ENCODE results near the gene SCAI.
A peak's percentile ranks its signal among the peaks of the same experiment; 100 is the strongest.

The SCAI gene

DNA sequence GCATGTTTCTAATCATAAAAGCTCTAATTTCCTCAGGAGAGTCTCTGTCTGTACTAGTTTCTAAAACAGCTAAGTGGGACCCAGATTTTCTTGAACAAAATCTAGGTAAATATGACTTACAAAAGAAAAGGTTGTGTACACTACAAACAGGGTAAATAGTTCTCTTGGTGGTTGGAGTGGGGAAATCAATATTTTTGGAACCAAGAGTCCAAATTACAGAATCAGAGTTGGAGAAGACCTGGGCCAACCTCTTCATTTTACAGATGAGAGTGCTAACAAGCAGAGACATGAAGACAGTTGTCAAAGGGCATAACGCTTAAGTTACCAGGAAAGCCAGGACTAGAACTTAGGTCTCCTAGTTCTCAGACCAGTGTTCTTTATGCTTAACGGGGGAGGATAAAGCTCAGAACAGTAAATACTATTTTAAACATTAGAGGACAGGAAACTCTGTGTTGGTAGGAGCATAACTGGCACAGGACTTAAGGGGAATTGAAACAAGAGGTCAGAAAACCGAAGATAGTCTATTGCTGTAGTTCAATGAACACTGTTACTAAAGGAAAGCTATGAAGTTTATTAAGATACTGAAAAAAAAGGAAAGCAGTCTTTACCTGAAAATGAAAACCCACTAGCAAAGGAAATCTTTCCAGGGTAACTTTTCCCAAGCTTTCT lies 193.1 kb downstream of the SCAI start:
- H3K9ac ChIP-seq (ENCODE audit: low read depth, low read length): no peak overlapping the region
- no peaks in the 10 kb centered on the region for H3K27me3 ChIP-seq (ENCODE audit: control insufficient read depth, insufficient read depth, low read length)
- no peaks in the 10 kb centered on the region for H3K9me3 ChIP-seq (ENCODE audit: control insufficient read depth, insufficient read depth, low read length)
- no peaks in the 10 kb centered on the region for H3K36me3 ChIP-seq (ENCODE audit: control insufficient read depth, insufficient read depth, low read length)
- no peak overlapping the region for H3K4me3 ChIP-seq (ENCODE audit: low read depth, low read length)
- H3K4me1 ChIP-seq (ENCODE audit: control insufficient read depth, insufficient read depth, low read length): no peaks in the 10 kb centered on the region

DNA sequence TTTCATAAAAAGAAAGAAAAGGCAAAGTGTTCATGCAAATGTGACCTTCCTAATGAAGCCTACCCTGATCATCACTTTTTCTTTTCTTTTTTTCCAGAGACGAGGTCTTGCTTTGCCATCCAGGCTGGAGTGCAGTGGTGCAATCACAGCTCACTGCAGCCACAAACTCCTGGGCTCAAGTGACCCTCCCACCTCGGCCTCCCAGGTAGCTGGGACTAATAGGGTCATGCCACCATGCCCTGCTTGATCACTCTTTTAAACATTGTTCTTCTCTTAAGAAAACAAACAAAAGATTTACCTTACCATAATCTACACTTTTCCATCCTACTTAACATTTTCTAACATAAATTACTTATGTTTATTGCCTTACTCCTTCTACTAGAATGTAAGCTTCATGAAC lies 193.9 kb downstream of the SCAI start:
- H3K4me3 ChIP-seq (ENCODE audit: low read depth, low read length): no peak overlapping the region
- H3K9me3 ChIP-seq (ENCODE audit: control insufficient read depth, insufficient read depth, low read length): no peaks in the 10 kb centered on the region
- H3K9ac ChIP-seq (ENCODE audit: low read depth, low read length): no peak overlapping the region
- H3K27me3 ChIP-seq (ENCODE audit: control insufficient read depth, insufficient read depth, low read length): no peaks in the 10 kb centered on the region
- H3K4me1 ChIP-seq (ENCODE audit: control insufficient read depth, insufficient read depth, low read length): no peaks in the 10 kb centered on the region
- H3K36me3 ChIP-seq (ENCODE audit: control insufficient read depth, insufficient read depth, low read length): no peaks in the 10 kb centered on the region

DNA sequence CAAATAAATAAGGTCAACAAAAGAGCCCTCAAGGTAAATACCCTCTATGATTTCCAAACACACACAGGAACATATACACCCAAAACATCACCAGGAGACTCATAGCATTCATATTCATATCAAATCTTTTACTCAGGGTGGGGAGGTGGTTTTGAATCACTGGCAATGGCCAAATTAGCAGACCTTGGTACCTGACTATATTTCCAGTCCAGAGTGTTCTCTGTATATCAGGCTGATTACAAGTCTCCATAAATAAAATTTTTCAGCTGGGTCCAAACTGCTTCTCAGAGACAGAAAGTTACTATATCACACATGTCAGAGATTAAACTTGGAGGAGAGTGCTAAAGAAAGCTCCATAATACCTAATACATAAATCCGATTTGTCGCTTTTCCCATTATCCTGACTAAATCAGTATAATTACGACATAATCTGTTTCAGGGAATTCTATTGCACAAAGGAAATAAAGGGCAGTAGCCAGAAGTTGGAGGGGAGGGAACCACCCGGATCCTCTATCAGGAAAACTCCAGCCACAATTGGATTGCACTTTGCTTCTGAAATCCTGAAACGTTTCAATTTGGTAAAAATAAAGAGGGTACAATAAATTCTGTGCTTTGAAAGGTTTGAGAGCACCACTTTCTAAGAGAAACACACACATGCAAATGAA lies 195.5 kb downstream of the SCAI start:
- Histone ChIP-seq H3K4me1 (ENCODE audit: control insufficient read depth, insufficient read depth, low read length) (no peaks in the 10 kb centered on the region), H3K9me3 (ENCODE audit: control insufficient read depth, insufficient read depth, low read length) (no peaks in the 10 kb centered on the region), H3K27me3 (ENCODE audit: control insufficient read depth, insufficient read depth, low read length) (no peaks in the 10 kb centered on the region), H3K9ac (ENCODE audit: low read depth, low read length) (no peak overlapping the region), H3K4me3 (ENCODE audit: low read depth, low read length) (no peak overlapping the region), H3K36me3 (ENCODE audit: control insufficient read depth, insufficient read depth, low read length) (no peaks in the 10 kb centered on the region)

DNA sequence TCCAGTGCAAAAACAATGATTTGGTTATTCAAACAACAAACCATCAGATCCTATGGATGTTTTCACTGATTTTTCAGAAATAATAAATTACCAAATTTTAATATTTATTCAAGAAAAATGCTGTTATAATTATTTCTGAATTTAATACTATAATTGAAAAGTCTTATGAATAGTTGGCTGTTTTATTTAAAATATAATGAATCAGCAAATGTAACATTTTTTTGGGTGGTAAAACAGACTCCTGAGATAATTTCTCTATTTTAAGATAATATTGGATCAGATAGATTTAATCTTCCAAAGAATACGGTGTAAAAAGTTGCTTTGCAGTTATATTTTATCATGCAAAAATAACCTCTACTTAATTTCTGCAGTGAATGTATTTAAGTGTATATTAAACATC lies 197.2 kb downstream of the SCAI start:
- Histone ChIP-seq H3K9ac (ENCODE audit: low read depth, low read length) (no peak overlapping the region), H3K4me1 (ENCODE audit: control insufficient read depth, insufficient read depth, low read length) (peaks cover 2% of the 10 kb centered on the region), H3K9me3 (ENCODE audit: control insufficient read depth, insufficient read depth, low read length) (no peaks in the 10 kb centered on the region), H3K36me3 (ENCODE audit: control insufficient read depth, insufficient read depth, low read length) (no peaks in the 10 kb centered on the region), H3K27me3 (ENCODE audit: control insufficient read depth, insufficient read depth, low read length) (no peaks in the 10 kb centered on the region), H3K4me3 (ENCODE audit: low read depth, low read length) (no peak overlapping the region)

GRCh38 chr9:124941679-124942561 lies 201.4 kb downstream of the SCAI start:
- Histone ChIP-seq H3K27me3 (ENCODE audit: control insufficient read depth, insufficient read depth, low read length) (no peaks in the 10 kb centered on the region), H3K9ac (ENCODE audit: low read depth, low read length) (peak overlapping the region; percentile 99), H3K36me3 (ENCODE audit: control insufficient read depth, insufficient read depth, low read length) (no peaks in the 10 kb centered on the region), H3K9me3 (ENCODE audit: control insufficient read depth, insufficient read depth, low read length) (no peaks in the 10 kb centered on the region), H3K4me3 (ENCODE audit: low read depth, low read length) (peak overlapping the region; percentile 97), H3K4me1 (ENCODE audit: control insufficient read depth, insufficient read depth, low read length) (peaks cover 5% of the 10 kb centered on the region)

DNA sequence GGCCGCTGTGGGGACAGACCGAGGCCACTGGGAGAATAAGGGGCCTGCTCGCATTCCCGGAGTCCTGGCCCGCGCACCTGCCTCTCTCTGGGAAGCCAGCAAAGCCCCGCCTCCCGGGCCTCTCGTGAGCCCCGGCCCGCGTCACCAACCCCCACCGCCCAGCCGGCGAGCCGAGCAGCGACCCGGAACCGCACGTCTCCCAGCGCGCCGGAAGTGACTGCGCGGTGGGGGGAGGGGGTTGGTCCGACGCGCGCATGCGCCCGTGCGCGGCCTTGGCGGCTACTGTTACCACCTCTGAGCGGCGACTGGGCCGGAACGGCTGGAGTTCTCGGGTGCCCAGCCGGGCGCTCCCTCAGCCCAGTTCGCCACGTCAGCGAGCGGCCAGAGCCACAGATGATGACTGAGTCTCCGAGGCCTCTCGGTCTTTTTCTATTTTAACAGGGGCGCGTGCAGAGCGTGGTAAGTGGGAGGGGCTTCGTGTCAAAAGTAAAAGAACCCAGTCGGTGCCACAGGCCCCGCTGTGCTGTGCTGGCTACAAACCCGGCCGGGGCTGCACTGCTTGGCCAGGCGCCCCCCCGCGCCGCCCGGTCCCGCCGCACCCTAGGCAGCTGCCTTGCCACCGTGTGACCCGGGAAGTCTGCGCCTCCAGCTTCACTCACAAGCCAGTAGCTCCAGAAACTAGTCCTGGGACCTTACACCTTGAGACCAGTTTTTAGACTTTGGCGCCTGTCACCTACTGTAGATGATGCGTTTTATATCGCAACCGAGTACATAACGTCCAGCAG lies 202.2 kb downstream of the SCAI start, which contains the start of gene GOLGA1:
TSS of gene GOLGA1 (minus strand) at position 190 of the 785 bp plus-strand sequence. CDS start 2,372 bp downstream, outside the sequence.
- Histone ChIP-seq H3K4me3 (ENCODE audit: low read depth, low read length) (peak within 1 kb of the TSS; percentile 97), H3K4me1 (ENCODE audit: control insufficient read depth, insufficient read depth, low read length) (peaks cover 5% of the 10 kb centered on the region), H3K9ac (ENCODE audit: low read depth, low read length) (peak within 1 kb of the TSS; percentile 99), H3K9me3 (ENCODE audit: control insufficient read depth, insufficient read depth, low read length) (no peaks in the 10 kb centered on the region), H3K27me3 (ENCODE audit: control insufficient read depth, insufficient read depth, low read length) (no peaks in the 10 kb centered on the region), H3K36me3 (ENCODE audit: control insufficient read depth, insufficient read depth, low read length) (no peaks in the 10 kb centered on the region)

DNA sequence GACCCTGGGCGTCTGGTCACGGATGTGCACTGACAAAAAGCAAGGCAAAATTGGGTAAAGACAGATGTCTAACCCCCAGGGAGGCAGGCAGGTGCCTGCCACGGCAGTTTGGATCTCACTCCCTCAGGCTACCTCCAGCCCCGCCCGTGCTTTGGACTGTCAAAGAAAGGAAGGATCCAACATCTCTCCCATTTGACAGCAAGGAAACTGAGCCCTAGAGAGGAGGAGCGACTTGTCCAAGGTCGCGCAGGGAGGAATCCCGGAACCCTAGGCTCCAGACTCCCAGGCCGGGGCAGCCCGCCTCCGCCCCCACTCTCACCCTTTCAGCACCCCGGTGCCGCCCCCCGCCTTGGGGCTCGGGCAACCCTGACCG lies 202.8 kb downstream of the SCAI start:
- Histone ChIP-seq H3K9me3 (ENCODE audit: control insufficient read depth, insufficient read depth, low read length) (no peaks in the 10 kb centered on the region), H3K27me3 (ENCODE audit: control insufficient read depth, insufficient read depth, low read length) (no peaks in the 10 kb centered on the region), H3K9ac (ENCODE audit: low read depth, low read length) (peak overlapping the region; percentile 79), H3K36me3 (ENCODE audit: control insufficient read depth, insufficient read depth, low read length) (no peaks in the 10 kb centered on the region), H3K4me3 (ENCODE audit: low read depth, low read length) (peak overlapping the region; percentile 97), H3K4me1 (ENCODE audit: control insufficient read depth, insufficient read depth, low read length) (peaks cover 5% of the 10 kb centered on the region)

DNA sequence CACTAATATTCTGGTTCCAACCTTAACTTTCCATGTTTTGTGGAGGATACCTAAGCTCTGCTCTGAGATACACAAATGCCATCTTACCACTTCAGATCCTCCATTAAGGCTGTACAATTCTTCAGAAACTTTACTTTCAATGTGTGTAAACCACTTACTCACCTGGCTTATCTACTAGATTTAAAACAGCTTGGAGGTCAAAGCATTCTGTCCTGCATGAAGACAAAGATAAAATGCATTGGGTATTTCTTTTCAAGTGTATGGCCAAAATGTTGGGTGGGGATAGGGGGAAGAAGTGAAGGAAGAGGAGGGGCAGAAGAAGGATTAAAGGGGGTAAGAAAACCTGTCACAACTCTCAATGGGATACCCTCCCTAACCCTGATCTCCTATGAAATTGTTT lies 203.4 kb downstream of the SCAI start:
- Histone ChIP-seq H3K9ac (ENCODE audit: low read depth, low read length) (peak overlapping the region; percentile 26), H3K4me1 (ENCODE audit: control insufficient read depth, insufficient read depth, low read length) (peaks cover 5% of the 10 kb centered on the region), H3K27me3 (ENCODE audit: control insufficient read depth, insufficient read depth, low read length) (no peaks in the 10 kb centered on the region), H3K4me3 (ENCODE audit: low read depth, low read length) (peak overlapping the region; percentile 97), H3K36me3 (ENCODE audit: control insufficient read depth, insufficient read depth, low read length) (no peaks in the 10 kb centered on the region), H3K9me3 (ENCODE audit: control insufficient read depth, insufficient read depth, low read length) (no peaks in the 10 kb centered on the region)

DNA sequence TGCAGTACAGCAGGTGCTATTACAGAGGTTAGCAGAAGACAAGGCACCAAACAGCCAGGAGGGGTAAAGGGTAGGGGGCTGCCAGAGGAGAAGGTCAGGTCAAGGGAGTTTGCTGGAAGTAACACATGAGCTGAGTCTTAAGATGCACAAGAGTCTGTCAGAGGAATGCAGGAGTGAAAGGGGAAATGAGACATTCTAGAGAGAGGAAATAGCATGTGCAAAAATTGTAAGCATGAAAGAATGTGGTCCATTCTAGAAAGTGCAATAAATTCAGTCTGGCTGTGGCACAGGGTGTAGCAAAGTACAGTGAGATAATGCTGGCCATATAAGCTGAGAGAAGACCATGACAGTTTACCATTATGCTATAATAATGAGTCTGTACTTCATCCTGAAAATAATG lies 209.0 kb downstream of the SCAI start:
- Histone ChIP-seq H3K36me3 (ENCODE audit: control insufficient read depth, insufficient read depth, low read length) (no peaks in the 10 kb centered on the region), H3K27me3 (ENCODE audit: control insufficient read depth, insufficient read depth, low read length) (no peaks in the 10 kb centered on the region), H3K9ac (ENCODE audit: low read depth, low read length) (no peak overlapping the region), H3K4me3 (ENCODE audit: low read depth, low read length) (no peak overlapping the region), H3K9me3 (ENCODE audit: control insufficient read depth, insufficient read depth, low read length) (no peaks in the 10 kb centered on the region), H3K4me1 (ENCODE audit: control insufficient read depth, insufficient read depth, low read length) (no peaks in the 10 kb centered on the region)

GRCh38 chr9:124932333-124932732 lies 211.0 kb downstream of the SCAI start:
- Histone ChIP-seq H3K4me3 (ENCODE audit: low read depth, low read length) (no peak overlapping the region), H3K27me3 (ENCODE audit: control insufficient read depth, insufficient read depth, low read length) (no peaks in the 10 kb centered on the region), H3K9me3 (ENCODE audit: control insufficient read depth, insufficient read depth, low read length) (no peaks in the 10 kb centered on the region), H3K4me1 (ENCODE audit: control insufficient read depth, insufficient read depth, low read length) (no peaks in the 10 kb centered on the region), H3K36me3 (ENCODE audit: control insufficient read depth, insufficient read depth, low read length) (no peaks in the 10 kb centered on the region), H3K9ac (ENCODE audit: low read depth, low read length) (no peak overlapping the region)

- H3K36me3 ChIP-seq (ENCODE audit: control insufficient read depth, insufficient read depth, low read length): no peaks in the 10 kb centered on the region
- H3K9me3 ChIP-seq (ENCODE audit: control insufficient read depth, insufficient read depth, low read length): no peaks in the 10 kb centered on the region
- H3K9ac ChIP-seq (ENCODE audit: low read depth, low read length): no peak overlapping the region
- H3K27me3 ChIP-seq (ENCODE audit: control insufficient read depth, insufficient read depth, low read length): no peaks in the 10 kb centered on the region
- H3K4me1 ChIP-seq (ENCODE audit: control insufficient read depth, insufficient read depth, low read length): no peaks in the 10 kb centered on the region
- H3K4me3 ChIP-seq (ENCODE audit: low read depth, low read length): no peak overlapping the region
These were observed 213.9 kb downstream of the SCAI start for GRCh38 chr9:124929464-124929863.

All from iPS-15b (cell line).